GM19468 (cell line): ENCODE results near the gene ACTR3.
"Not testable (repeated sequence)": the region's sequence is repeated elsewhere in the genome, so short reads cannot be mapped to it uniquely, and the experiment has no call there.

Experiments
- ATAC-seq: cut with Tn5 transposase; IDR thresholded peaks from one replicate; pipeline ENCODE4 v1.9.1; 2021; ENCODE audit warnings: mild to moderate bottlenecking, moderate library complexity, moderate number of reproducible peaks; ENCODE audit not compliant: unreplicated experiment; ENCODE audit errors: extremely low read depth

ACTR3 gene

DNA sequence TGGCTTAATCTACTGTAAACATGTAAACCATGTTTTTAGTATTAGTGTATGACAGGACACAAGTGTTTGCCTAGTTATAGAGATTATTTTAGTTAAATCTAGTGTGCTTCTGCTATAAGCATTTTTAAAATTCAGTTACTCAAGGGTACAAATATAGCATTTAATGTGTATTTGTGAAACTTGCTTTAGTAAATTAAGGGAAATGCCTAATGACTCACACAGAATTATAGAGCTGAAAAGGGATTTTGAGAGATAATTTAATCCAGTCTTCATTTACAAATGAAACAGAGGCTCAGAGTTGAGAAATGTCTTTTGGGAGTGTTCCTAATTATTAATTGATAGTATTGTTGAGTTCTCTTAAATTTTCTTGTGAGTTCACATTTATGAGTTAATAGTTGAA lies 8.2 kb downstream of the ACTR3 start:
- ATAC-seq = no peak

DNA sequence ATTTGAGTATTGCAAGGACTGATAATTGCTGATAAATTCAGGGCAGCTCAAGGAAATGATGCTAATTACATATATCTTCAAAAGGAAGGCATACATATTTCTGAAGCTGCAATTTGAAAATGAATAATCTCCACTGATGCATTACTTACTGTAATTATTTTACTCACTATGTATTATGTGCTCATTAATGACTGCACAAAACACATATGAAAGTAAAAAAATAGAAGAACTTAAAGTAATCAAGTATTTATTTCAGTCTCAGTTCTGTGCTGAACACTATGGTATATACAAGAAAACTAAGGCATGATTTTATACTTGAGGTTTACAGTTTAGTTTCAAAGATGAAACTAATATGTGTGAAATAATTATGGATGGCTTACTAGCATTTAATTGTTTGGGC lies 9.3 kb downstream of the ACTR3 start:
- no peak for ATAC-seq

DNA sequence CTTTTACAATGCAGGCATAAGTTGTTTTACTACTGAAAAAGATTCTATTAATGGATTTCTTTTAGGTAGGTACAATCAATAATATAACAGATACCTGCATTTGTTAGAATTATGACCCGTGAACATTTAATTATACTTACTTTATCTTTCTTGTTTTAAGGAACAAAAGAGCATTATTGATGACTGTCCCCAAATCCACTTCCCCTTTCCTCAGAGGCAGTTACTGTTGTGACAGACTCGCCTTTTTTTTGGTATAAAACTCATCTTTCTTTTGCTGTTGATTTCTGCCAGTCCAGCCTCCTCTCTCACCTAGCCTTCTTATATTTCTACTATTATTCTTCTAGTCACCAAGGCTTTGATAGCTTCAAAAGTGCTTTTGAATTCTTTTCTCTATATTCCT lies 12.1 kb downstream of the ACTR3 start:
- ATAC-seq = no peak

DNA sequence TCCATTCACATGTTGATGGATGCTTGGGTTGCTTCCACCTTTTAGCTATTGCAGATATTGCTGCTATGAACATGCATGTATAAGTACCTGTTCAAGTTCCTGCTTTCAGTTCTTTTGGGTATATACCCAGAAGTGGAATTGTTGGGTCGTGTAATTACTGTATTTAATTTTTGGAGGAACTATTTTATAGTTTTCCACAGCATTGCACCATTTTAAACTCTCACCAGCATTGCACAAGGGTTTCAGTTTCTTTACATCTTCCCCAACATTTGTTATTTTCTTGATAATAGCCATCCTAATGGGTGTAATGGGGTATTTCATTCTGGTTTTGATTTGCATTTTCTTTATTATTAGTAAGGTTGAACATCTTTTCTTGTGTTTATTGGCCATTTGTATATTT lies 16.0 kb downstream of the ACTR3 start:
- ATAC-seq = no peak

DNA sequence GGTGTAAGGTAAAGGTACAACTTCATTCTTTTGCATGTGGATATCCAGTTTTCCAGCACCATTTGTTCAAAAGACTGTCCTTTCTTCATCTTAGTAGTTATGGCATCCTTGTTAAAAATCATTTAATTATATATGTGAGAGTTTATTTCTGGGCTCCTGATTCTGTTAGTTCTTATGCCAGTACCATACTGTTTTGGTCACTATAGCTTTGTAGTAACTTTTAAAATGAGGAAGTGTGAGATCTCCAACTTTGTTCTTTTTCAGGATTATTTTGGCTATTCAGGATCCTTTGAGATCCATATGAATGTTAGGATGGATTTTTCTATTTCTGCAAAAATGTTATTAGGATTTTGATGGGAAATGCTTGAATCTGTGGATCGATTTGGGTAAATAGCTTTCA lies 16.8 kb downstream of the ACTR3 start:
- no peak for ATAC-seq

DNA sequence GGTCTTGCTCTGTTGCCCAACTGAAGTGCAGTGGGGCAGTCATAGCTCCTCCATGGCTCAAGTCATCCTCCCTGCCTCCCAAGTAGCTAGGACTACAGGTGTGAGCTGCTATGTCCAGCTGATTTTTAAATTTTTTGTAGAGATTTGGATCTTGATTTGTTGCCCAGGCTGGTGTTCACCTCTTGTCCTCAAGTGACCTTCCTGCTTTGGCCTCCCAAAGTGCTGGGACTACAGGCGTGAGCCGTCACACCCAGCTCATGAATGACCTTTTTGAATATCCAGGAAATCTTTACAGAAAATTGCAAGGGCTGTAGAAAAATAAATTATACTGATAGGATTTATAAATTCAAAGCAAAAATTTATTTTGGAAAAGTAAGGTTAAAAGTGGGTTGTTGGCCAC lies 17.4 kb downstream of the ACTR3 start:
- no peak for ATAC-seq

DNA sequence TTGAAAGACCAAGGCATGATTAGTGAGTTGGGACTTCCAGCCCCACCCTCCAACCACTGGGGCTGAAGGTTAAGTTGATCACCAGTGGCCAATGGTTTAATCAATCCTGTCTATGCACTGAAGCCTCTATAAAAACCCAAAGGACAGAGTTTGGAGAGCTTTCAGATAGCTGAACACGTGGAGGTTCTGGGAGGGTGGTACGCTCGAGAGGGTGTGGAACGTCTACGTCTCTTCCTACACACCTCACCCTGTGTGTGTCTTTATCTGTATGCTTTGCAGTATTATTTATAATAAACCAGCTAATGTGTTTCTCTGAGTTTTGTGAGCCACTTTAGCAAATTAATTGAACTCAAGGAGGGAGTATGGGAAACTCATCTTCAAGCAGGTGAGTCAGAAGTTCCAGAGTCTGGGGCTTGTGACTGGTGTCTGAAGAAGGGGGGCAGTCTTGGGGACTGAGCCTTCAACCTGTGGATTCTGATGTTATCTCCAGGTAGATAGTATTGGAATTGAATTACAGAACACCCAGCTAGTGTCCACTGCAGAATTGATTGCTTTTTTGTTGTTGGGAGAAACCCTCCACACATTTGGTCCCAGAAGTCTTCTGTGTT lies 20.3 kb downstream of the ACTR3 start:
- ATAC-seq = no peak

DNA sequence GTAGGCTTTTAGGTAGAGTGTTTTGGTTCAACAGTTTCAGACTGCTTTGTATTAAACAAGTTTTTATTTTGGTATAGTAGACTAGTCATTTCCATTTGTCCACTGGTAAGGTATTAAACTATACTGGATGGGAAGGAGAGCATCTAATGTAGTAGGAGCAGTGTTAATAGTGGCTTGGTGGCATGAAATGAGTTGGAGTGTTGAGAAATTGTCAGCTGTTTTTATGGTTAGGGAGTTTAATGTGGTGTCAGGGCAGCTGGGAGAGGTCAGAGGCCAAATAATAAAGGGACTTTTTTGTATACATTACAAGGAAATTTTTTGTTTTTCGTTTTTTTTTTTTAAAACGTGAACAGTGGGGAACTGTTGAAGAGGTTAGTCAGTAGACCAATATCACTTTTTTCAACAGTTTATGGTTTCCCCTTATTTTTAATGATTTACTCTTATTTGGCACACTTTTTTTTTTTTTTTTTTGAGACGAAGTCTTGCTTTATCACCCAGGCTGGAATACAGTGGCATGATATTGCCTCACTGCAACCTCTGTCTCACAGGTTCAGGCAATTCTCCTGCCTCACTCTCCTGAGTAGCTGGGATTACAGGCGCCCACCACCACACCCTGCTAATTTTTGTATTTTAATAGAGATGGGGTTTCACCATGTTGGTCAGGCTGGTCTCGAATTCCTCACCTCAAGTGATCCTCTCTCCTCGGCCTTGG lies 21.2 kb downstream of the ACTR3 start:
- no peak for ATAC-seq

DNA sequence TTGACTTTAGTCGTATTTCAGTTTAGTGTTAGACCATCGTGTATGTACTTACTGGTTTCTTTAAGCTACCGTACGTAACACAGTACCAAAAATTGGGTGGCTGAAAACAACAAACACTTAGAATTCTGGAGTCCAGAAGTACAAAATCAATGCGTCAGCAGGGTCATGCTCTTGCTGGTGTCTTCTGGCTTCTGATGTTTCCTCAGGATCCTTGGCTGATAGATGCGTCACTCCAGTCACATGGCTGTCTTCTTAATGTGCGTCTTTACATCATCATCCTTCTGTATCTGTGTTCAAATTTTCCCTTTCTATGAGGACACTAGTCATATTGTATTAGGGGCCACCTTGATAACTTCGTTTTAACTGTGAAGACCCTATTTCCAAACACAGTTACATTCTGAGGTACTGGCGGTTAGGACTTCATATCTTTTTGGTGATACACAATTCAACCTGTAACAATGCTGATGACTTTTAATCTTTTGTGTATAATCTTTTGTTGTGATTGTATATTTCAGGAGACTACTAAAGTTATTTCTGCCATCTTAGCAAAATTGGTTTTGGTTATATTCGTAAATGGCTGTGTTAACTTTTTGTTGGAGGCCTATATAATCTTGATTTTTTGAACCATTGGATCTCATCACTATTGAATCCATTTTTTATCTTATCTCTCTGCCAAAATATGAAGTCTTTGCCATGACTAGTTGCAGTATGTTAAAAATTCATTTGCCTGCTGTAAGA lies 25.4 kb downstream of the ACTR3 start:
- ATAC-seq = no peak

DNA sequence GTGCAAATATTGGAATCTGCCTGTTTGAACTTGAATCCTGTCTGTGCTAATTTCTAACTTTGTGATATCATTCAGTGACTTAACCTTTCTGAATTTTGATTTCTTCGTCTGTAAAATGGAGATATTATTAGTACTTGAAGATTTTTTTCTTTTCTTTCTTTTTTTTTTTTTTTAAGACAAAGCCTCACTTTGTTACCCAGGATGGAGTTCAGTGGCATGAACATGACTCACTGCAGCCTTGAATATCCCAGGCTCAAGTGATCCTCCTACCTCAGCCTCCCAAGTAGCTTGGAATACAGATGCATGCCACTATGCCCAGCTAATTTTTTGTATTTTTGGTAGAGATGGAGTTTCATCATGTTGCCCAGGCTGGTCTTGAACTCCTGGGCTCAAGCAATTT lies 28.3 kb downstream of the ACTR3 start:
- ATAC-seq = no peak

DNA sequence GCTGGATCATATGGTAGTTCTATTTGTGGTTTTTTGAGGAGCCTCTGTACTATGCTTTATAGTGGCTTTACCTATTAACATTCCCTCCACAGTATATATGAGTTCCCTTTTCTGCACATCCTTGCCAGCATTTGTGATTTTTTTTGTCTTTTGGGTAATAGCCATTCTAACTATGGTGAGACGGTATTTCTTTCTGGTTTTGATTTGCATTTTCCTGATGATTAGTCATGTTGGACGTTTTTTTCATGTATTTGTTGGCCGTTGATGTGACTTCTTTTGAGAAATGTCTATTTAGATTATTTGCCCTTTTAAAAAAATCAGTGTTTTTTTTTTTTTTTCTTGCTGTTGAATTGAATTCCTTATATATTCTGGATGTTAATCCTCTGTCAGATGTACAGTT lies 31.1 kb downstream of the ACTR3 start:
- ATAC-seq = no peak

DNA sequence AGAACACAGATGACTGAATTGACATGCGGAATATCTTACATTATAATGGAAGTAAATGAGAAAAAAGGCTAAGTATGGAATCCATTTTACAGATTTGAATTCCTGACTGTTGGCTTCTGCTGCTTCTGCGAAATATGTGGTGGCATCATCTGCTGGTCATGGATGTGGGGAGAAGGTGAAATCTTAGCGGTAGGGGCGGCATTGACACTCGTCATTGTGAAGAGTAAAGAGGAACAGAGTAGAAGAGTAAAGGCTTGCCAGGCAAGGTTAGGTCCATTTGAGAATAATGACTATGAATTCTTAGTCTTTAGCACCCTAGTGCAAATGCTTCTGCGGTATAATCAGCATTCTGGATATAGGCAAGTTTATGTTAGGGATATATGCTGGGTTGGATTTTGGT lies 32.4 kb downstream of the ACTR3 start:
- ATAC-seq = no peak

DNA sequence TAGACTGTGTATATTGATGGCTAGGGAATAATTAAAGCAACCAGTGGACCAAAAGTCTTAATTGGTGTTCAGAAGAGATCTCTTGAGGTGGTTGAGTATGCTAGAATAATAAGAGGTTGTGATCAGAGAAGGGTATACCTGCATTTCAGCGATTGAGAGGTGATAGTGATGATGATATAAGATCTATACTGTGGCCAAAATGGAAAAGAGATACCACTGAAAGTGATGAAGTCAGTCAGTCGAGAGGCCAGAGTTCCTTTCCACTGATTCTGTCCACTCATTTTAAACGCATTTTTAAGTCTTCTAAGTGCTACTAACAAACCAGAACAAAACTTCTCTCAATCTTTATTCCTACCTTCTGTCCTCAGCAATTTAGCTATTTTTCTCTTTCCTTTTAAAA lies 32.9 kb downstream of the ACTR3 start:
- no peak for ATAC-seq

DNA sequence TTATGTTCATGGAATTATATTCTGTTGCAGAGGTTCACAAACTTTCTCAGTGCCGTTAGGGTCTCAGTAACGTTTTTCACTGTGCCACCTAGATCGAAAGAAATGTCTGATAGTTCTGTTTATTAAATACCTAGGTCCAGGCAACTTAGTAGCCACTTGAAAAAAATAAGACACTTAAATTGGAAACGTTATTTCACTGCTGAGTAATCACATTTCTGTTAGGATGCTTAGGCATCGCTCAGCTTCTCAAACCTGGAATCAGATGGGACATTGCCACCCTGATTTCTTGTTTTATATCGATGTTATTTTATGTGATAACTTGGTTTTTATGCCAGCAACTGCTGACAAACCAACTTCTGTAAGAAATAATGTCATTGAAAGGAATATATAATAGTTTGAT lies 36.0 kb downstream of the ACTR3 start:
- no peak for ATAC-seq

DNA sequence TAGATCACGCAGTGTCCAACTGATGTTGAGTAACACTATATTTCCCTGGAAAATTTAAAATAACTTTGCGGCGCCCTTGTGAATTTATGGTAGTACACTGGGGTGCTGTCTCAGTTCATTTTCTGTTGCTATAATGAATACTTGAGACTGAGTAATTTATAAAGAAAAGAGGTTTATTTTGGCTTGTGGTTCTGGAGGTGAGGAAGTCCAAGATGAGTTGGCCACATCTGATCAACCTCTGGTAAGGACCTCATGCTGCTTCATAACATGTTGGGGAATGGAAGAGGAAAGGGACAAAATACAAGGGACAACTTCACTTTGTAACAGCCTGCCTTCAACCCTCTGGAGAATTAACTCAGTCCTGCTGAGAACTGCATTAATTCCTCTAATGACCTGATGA lies 36.4 kb downstream of the ACTR3 start:
- no peak for ATAC-seq

DNA sequence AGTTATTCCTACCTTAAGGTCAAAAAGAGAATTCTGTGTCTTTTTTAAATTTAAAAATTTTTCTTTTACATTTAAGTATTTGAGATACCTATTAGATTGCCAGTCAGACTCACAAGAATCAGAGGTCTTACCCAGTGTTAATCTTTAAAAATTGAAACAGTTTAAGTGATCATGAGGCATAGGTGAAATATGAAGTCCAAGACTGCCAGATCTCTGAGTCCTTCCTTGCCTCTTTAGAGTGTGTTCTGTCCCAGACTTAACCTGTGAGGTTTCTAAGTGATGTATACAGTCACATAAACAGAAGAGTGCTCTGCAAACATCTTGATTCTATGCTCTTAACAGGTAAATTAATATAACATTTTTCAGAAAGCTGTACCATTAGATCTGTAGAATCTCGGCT lies 40.6 kb downstream of the ACTR3 start:
- ATAC-seq = no peak

DNA sequence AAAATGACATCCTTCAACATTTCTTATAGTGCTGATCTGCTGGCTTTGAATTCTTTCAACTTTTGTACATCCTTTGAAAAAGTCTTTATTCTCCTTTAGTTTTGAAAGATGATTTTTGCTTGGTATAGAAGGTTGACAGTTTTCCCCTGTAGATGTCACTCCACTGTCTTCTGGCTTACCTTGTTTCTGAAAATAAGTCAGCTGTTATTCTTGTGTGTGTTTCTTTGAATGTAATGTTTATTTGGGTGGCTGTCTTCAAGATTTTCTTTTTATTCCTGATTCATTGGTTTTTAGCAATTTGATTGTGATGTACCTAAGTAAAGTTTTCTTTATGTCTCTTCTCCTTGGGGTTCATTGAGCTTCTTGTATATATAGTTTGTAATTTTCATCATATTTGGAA lies 47.6 kb downstream of the ACTR3 start:
- no peak for ATAC-seq

DNA sequence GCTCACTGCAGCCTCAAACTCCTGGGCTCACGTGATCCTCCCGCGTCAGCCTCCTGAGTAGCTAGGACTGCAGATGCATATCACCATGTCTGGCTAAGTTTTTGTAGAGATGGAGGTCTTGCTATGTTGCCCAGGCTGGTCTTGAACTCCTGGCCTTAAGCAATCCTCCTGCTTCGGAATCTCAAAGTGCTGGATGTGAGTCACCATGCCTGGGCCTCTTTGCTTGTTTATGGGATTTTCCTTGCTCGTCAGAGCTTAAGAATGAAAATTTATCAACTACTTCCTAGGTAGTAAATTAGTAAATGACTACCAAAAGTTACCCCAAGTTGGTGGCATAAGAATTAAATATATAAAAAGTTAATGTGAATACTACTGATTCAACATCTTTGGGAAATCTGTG lies 51.0 kb downstream of the ACTR3 start:
- no peak for ATAC-seq

DNA sequence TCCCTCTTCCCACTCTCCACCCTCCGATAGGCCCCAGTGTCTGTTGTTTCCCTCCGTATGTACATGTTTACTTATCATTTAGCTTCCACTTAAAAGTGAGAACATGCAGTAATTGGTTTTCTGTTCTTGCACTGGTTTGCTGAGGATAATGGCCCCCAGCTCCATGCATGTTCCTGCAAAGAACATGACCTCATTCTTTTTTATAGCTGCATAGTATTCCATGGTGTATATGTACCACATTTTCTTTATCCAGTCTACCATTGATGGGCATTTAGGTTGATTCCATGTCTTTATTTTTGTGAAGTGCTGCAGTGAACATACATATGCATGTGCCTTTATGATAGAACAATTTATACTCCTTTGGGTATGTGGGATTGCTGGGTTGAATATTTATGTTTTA lies 55.9 kb downstream of the ACTR3 start:
- ATAC-seq = not testable (repeated sequence)

DNA sequence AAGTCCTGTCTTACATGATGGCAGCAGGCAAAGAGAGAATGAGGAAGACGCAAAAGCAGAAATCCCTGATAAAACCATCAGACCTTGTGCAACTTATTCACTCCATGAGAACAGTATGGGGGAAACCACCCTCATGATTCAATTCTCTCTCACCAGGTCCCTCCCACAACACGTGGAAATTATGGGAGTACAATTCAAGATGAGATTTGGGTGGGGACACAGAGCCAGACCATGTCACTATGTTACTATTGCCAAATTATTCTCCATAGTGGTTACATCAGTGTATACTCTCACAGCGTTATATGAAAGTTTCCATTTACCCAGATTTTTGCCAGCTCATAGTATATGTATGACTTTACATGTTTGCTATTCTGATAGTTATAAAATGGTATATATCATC lies 61.0 kb downstream of the ACTR3 start:
- not testable (repeated sequence) for ATAC-seq

DNA sequence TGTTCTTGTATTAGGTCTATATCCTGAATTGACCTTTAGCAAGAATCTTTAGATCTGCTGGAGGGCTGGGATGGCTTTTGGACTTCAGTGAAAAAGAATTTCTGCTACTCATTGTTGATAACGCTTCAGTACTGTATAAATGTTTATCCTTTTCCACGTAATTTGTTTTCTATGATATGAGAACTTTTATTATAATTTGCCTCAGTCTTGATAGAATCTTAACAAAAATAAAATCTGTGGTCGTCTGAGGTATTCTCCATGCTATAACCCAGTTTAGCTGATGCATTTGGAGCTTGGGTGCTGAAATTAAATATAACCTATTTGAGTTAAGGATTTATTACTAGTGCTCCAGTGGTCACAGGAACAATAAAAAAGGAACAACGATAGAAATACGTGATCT lies 71.1 kb downstream of the ACTR3 start:
- no peak for ATAC-seq
